Measurements from ENCODE around the gene SYAP1.

The SYAP1 gene

GRCh38 chrX:16719334-16720084 lies at the start of gene SYAP1:
SYAP1 (plus strand) TSS chrX:16719612; CDS start chrX:16719725, 113 bp downstream.
- intact Hi-C loops (cut with micrococcal nuclease), result loop anchor here (10.0 kb wide), 2 partner anchors 65 to 1705 kb away; partner anchors contain the start of genes CDKL5 and TXLNG
- Mint-ChIP-seq H3K36me3 (ENCODE audit: low read depth) (peaks cover 14% of the 10 kb centered on the region), H3K27ac (peak within 1 kb of the TSS; percentile 97), H3K4me1 (ENCODE audit: low read depth) (peaks cover 5% of the 10 kb centered on the region), H3K4me3 (peak within 1 kb of the TSS; percentile 96), H3K9me3 (no peaks in the 10 kb centered on the region), H3K27me3 (no peaks in the 10 kb centered on the region)

- H3K4me3 Mint-ChIP-seq, result no peak overlapping the region
- H3K27me3 Mint-ChIP-seq, result no peaks in the 10 kb centered on the region
- no peak overlapping the region for H3K27ac Mint-ChIP-seq
- H3K9me3 Mint-ChIP-seq, result no peaks in the 10 kb centered on the region
- intact Hi-C loops (cut with micrococcal nuclease), result loop anchor here (2.0 kb wide), 1 partner anchor 234 kb away; no protein-coding TSS in a partner anchor
- no peaks in the 10 kb centered on the region for H3K4me1 Mint-ChIP-seq (ENCODE audit: low read depth)
- H3K36me3 Mint-ChIP-seq (ENCODE audit: low read depth), result peaks cover 45% of the 10 kb centered on the region
Measured at GRCh38 chrX:16671005-16671404, 48.4 kb upstream of the SYAP1 start.

- peaks cover 51% of the 10 kb centered on the region for H3K36me3 Mint-ChIP-seq (ENCODE audit: low read depth)
- H3K4me3 Mint-ChIP-seq, result no peak overlapping the region
- H3K27ac Mint-ChIP-seq, result no peak overlapping the region
- H3K9me3 Mint-ChIP-seq, result no peaks in the 10 kb centered on the region
- no peaks in the 10 kb centered on the region for H3K27me3 Mint-ChIP-seq
- no peaks in the 10 kb centered on the region for H3K4me1 Mint-ChIP-seq (ENCODE audit: low read depth)
- intact Hi-C loops (cut with micrococcal nuclease), result no loop called here
Measured at GRCh38 chrX:16678689-16679088, 40.7 kb upstream of the SYAP1 start.

- Mint-ChIP-seq H3K36me3 (ENCODE audit: low read depth) (peaks cover 60% of the 10 kb centered on the region), H3K27ac (no peak overlapping the region), H3K27me3 (no peaks in the 10 kb centered on the region), H3K4me3 (no peak overlapping the region), H3K4me1 (ENCODE audit: low read depth) (no peaks in the 10 kb centered on the region), H3K9me3 (no peaks in the 10 kb centered on the region)
- intact Hi-C loops (cut with micrococcal nuclease), result no loop called here
Measured at GRCh38 chrX:16683007-16683664, 36.3 kb upstream of the SYAP1 start.

- no peak overlapping the region for H3K27ac Mint-ChIP-seq
- intact Hi-C loops (cut with micrococcal nuclease), result no loop called here
- peaks cover 66% of the 10 kb centered on the region for H3K36me3 Mint-ChIP-seq (ENCODE audit: low read depth)
- no peak overlapping the region for H3K4me3 Mint-ChIP-seq
- H3K4me1 Mint-ChIP-seq (ENCODE audit: low read depth), result no peaks in the 10 kb centered on the region
- H3K9me3 Mint-ChIP-seq, result no peaks in the 10 kb centered on the region
- no peaks in the 10 kb centered on the region for H3K27me3 Mint-ChIP-seq
Measured at GRCh38 chrX:16687514-16687913, 31.9 kb upstream of the SYAP1 start.

- H3K9me3 Mint-ChIP-seq, result no peaks in the 10 kb centered on the region
- no peak overlapping the region for H3K4me3 Mint-ChIP-seq
- intact Hi-C loops (cut with micrococcal nuclease), result loop anchor here (10.0 kb wide), 1 partner anchor 1220 kb away; no protein-coding TSS in a partner anchor
- H3K27me3 Mint-ChIP-seq, result no peaks in the 10 kb centered on the region
- no peak overlapping the region for H3K27ac Mint-ChIP-seq
- H3K36me3 Mint-ChIP-seq (ENCODE audit: low read depth), result peaks cover 56% of the 10 kb centered on the region
- no peaks in the 10 kb centered on the region for H3K4me1 Mint-ChIP-seq (ENCODE audit: low read depth)
Measured at GRCh38 chrX:16695079-16695676, 24.2 kb upstream of the SYAP1 start.

GRCh38 chrX:16696956-16697355 lies 22.5 kb upstream of the SYAP1 start:
- Mint-ChIP-seq H3K27me3 (no peaks in the 10 kb centered on the region), H3K9me3 (no peaks in the 10 kb centered on the region), H3K4me3 (no peak overlapping the region), H3K36me3 (ENCODE audit: low read depth) (peaks cover 44% of the 10 kb centered on the region), H3K27ac (no peak overlapping the region), H3K4me1 (ENCODE audit: low read depth) (no peaks in the 10 kb centered on the region)
- intact Hi-C loops (cut with micrococcal nuclease), result loop anchor here (10.0 kb wide), 1 partner anchor 1222 kb away; no protein-coding TSS in a partner anchor

GRCh38 chrX:16699389-16699788 lies 20.0 kb upstream of the SYAP1 start:
- H3K36me3 Mint-ChIP-seq (ENCODE audit: low read depth), result peaks cover 30% of the 10 kb centered on the region
- H3K27me3 Mint-ChIP-seq, result no peaks in the 10 kb centered on the region
- no peak overlapping the region for H3K4me3 Mint-ChIP-seq
- H3K27ac Mint-ChIP-seq, result no peak overlapping the region
- no peaks in the 10 kb centered on the region for H3K9me3 Mint-ChIP-seq
- no peaks in the 10 kb centered on the region for H3K4me1 Mint-ChIP-seq (ENCODE audit: low read depth)
- intact Hi-C loops (cut with micrococcal nuclease), result loop anchor here (10.0 kb wide), 1 partner anchor 1225 kb away; no protein-coding TSS in a partner anchor

- H3K9me3 Mint-ChIP-seq, result no peaks in the 10 kb centered on the region
- no peak overlapping the region for H3K4me3 Mint-ChIP-seq
- no peaks in the 10 kb centered on the region for H3K27me3 Mint-ChIP-seq
- no peak overlapping the region for H3K27ac Mint-ChIP-seq
- H3K4me1 Mint-ChIP-seq (ENCODE audit: low read depth), result no peaks in the 10 kb centered on the region
- intact Hi-C loops (cut with micrococcal nuclease), result no loop called here
- H3K36me3 Mint-ChIP-seq (ENCODE audit: low read depth), result peaks cover 28% of the 10 kb centered on the region
Measured at GRCh38 chrX:16700734-16701133, 18.7 kb upstream of the SYAP1 start.

GRCh38 chrX:16702700-16703599 lies 16.5 kb upstream of the SYAP1 start:
- Mint-ChIP-seq H3K36me3 (ENCODE audit: low read depth) (peaks cover 26% of the 10 kb centered on the region), H3K27ac (no peak overlapping the region), H3K9me3 (no peaks in the 10 kb centered on the region), H3K4me1 (ENCODE audit: low read depth) (no peaks in the 10 kb centered on the region), H3K27me3 (no peaks in the 10 kb centered on the region), H3K4me3 (no peak overlapping the region)
- intact Hi-C loops (cut with micrococcal nuclease), result no loop called here

GRCh38 chrX:16705370-16705769 lies 14.0 kb upstream of the SYAP1 start:
- intact Hi-C loops (cut with micrococcal nuclease), result no loop called here
- peaks cover 4% of the 10 kb centered on the region for H3K4me1 Mint-ChIP-seq (ENCODE audit: low read depth)
- H3K36me3 Mint-ChIP-seq (ENCODE audit: low read depth), result peaks cover 25% of the 10 kb centered on the region
- H3K4me3 Mint-ChIP-seq, result no peak overlapping the region
- no peaks in the 10 kb centered on the region for H3K27me3 Mint-ChIP-seq
- H3K27ac Mint-ChIP-seq, result no peak overlapping the region
- no peaks in the 10 kb centered on the region for H3K9me3 Mint-ChIP-seq

GRCh38 chrX:16708016-16708415 lies 11.4 kb upstream of the SYAP1 start:
- no peaks in the 10 kb centered on the region for H3K9me3 Mint-ChIP-seq
- peaks cover 8% of the 10 kb centered on the region for H3K4me1 Mint-ChIP-seq (ENCODE audit: low read depth)
- peaks cover 24% of the 10 kb centered on the region for H3K36me3 Mint-ChIP-seq (ENCODE audit: low read depth)
- H3K4me3 Mint-ChIP-seq, result no peak overlapping the region
- H3K27ac Mint-ChIP-seq, result no peak overlapping the region
- no peaks in the 10 kb centered on the region for H3K27me3 Mint-ChIP-seq
- intact Hi-C loops (cut with micrococcal nuclease), result no loop called here

GRCh38 chrX:16711219-16711811 lies 8.1 kb upstream of the SYAP1 start:
- no peaks in the 10 kb centered on the region for H3K9me3 Mint-ChIP-seq
- intact Hi-C loops (cut with micrococcal nuclease), result loop anchor here (10.0 kb wide), 1 partner anchor 1713 kb away; the partner anchor contains the start of gene CDKL5
- H3K27me3 Mint-ChIP-seq, result no peaks in the 10 kb centered on the region
- peak overlapping the region; percentile 83 for H3K4me3 Mint-ChIP-seq
- peaks cover 8% of the 10 kb centered on the region for H3K4me1 Mint-ChIP-seq (ENCODE audit: low read depth)
- H3K36me3 Mint-ChIP-seq (ENCODE audit: low read depth), result peaks cover 19% of the 10 kb centered on the region
- peak overlapping the region; percentile 58 for H3K27ac Mint-ChIP-seq

All from dendritic cell treated with granulocyte-macrophage colony-stimulating factor and Interleukin-4, amounts not matched to agents 40 ng/mL and 50 ng/mL, for 4 days (primary cell).